Mononuclear cell (primary cell): ENCODE results near the gene TUBD1. TPM values are rescaled to one million over a fixed set of nuclear protein-coding genes. Genes with fewer than 3 reads are reported as not detected.
"Not testable (repeated sequence)": the region's sequence is repeated elsewhere in the genome, so short reads cannot be mapped to it uniquely, and the experiment has no call there.

Experiments
- H3K27me3 ChIP-seq: 2 replicates; pipeline ENCODE4 v1.6.0; 2011; ENCODE audit warnings: low read length, control low read depth; ENCODE audit not compliant: insufficient read depth
- H3K4me1 ChIP-seq: 2 replicates; pipeline ENCODE4 v1.5.1; 2011; ENCODE audit warnings: mild to moderate bottlenecking, low read length, control low read depth; ENCODE audit not compliant: insufficient read depth
- H3K4me3 ChIP-seq: 2 replicates; pipeline ENCODE4 v1.5.1; 2011; ENCODE audit warnings: mild to moderate bottlenecking, low read length, moderate library complexity
- H3K9me3 ChIP-seq: 2 replicates; pipeline ENCODE4 v1.5.1; 2011; ENCODE audit warnings: low read depth, mild to moderate bottlenecking, control low read depth, low read length
- total RNA-seq: library from RNA; depleted of rRNA; stranded (reverse); fragments of >200 nt; gene quantifications from one replicate; pipeline ENCODE4 v1.2.3, GENCODE V29; 2012

Gene TUBD1
- total RNA-seq, 1 donor: 6.6 TPM

- no peaks in the 10 kb centered on the region for H3K27me3 ChIP-seq
- no peaks in the 10 kb centered on the region for H3K9me3 ChIP-seq
- peaks cover 45% of the 10 kb centered on the region for H3K4me1 ChIP-seq
- H3K4me3 ChIP-seq: no peak overlapping the region
These were observed 49.7 kb downstream of the TUBD1 start for GRCh38 chr17:59842901-59843652.

- H3K4me3 ChIP-seq: peak overlapping the region; percentile 96
- not testable (repeated sequence) for H3K27me3 ChIP-seq, H3K9me3 ChIP-seq
- peaks cover 38% of the 10 kb centered on the region for H3K4me1 ChIP-seq
These were observed 50.9 kb downstream of the TUBD1 start for GRCh38 chr17:59841882-59842263.

DNA sequence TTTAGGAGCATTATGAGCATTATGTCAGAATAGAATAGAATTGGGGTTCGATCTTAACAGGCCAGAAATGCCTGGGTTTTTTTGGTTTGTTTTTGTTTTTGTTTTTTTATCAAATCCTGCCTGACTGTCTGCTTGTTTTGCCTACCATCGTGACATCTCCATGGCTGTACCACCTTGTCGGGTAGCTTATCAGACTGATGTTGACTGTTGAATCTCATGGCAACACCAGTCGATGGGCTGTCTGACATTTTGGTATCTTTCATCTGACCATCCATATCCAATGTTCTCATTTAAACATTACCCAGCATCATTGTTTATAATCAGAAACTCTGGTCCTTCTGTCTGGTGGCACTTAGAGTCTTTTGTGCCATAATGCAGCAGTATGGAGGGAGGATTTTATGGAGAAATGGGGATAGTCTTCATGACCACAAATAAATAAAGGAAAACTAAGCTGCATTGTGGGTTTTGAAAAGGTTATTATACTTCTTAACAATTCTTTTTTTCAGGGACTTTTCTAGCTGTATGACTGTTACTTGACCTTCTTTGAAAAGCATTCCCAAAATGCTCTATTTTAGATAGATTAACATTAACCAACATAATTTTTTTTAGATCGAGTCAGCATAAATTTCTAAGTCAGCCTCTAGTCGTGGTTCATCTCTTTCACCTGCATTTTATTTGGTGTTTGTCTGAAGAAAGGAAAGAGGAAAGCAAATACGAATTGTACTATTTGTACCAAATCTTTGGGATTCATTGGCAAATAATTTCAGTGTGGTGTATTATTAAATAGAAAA is 51.5 kb downstream of the TUBD1 start:
- not testable (repeated sequence) for H3K27me3 ChIP-seq, H3K9me3 ChIP-seq
- H3K4me1 ChIP-seq: peaks cover 38% of the 10 kb centered on the region
- H3K4me3 ChIP-seq: peak overlapping the region; percentile 96

DNA sequence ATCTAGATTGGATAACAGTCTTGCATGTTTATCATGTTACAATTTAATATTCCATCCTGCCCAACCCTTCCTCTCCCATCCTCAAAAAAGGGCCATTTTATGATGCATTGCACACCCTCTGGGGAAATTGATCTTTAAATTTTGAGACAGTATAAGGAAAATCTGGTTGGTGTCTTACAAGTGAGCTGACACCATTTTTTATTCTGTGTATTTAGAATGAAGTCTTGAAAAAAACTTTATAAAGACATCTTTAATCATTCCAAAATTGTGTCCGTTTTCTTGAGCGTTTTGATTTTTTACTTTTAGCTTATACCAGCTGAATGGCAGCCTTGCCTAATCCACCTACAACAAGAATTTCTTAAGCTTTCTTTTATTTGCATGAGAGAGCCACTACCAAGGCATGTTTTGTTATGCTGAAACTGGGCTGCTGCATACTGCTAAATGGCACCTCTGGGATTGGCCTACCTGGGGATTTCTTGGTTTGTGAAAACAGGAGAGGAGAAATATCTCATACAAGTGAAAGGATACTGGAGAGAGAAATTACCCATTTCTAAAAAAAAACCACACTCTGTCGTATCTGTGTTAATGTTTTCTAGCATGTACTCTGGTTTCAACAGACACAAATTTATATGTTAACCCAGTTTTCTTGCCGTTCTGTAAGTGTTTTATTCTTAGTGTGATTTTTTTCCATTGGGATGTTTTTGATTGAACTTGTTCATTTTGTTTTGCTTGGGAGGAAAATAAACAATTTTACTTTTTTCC is 52.2 kb downstream of the TUBD1 start:
- peaks cover 33% of the 10 kb centered on the region for H3K4me1 ChIP-seq
- H3K4me3 ChIP-seq: peak overlapping the region; percentile 96
- no peaks in the 10 kb centered on the region for H3K27me3 ChIP-seq

GRCh38 chr17:59839651-59840328 is 53.0 kb downstream of the TUBD1 start:
- no peaks in the 10 kb centered on the region for H3K9me3 ChIP-seq
- peak overlapping the region; percentile 96 for H3K4me3 ChIP-seq
- H3K4me1 ChIP-seq: peaks cover 27% of the 10 kb centered on the region
- H3K27me3 ChIP-seq: no peaks in the 10 kb centered on the region

More for the DNA sequence above, 52.2 kb downstream of the TUBD1 start:
- no peaks in the 10 kb centered on the region for H3K9me3 ChIP-seq

DNA sequence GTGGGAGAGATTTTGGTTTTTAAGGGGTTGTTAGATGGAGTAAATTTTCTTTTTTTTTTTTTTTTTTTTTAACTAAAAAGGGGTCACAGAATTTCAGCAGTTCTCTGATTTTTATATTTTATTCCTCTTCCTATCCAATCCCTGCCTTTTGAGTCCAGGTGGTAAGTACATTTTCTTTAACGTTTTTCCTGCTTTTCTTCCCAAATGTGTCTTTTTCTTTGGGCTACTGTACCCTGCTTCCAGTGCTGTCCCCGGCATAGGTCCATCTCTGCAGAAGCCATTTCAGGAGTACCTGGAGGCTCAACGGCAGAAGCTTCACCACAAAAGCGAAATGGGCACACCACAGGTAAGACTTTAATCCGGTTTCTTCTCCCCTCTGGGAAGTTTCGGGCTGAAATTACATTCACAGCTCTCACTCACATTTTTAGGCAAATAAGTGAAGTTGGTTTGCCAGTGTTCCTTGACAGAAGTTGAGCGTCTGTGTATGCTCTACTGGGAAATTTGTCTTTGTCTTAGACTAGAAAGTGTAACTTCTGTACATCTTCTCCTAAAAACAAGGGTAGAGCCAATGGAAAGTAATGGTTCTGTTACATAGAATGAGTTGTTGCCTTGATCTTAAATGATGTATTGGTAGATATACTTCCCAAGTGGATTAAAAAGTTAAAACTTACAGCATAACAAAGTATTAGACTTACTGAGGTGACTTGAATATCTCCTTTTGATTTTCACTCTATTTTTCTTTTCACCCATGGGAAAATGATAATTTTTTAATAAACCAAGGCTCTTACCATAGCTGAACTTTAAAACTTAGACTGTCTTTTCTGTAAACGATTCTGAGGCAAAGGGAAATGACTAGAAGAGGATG is 54.5 kb downstream of the TUBD1 start:
- Histone ChIP-seq H3K9me3 (no peaks in the 10 kb centered on the region), H3K4me1 (peaks cover 14% of the 10 kb centered on the region), H3K27me3 (no peaks in the 10 kb centered on the region), H3K4me3 (peak overlapping the region; percentile 96)

DNA sequence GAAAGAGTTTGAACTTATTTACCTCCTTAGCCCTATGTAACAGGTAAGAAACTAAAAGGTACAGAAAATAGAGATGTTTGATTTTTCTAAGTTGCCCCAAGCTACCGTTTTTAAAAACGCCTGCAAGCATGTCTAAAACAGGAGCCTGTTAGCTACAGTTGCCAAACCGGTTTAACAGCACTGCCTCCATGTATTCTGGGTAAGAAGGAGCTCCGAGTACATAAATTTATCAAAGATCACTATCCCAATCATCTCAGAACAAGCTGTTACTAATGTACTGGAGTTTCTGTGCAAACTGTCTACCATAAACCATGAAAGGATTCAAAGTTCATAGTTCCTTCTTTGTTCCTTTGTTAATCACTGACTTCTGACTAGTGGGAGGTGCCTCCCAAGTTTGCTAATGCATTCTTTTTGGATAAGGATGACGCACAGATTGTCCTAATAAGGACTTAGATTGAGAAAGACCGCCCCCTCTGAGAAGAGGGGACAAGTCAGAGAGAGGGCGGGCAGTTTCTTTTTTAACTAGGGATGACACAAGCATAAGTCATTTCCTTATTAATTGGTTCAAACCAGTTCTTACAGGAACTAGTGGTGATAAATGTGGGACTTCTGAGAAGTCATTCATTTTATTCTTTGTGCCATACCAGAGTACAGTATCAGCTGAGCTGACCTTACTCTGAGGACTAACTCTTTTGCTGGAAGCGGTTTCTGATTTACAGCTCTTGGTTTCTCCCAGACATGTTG is 55.3 kb downstream of the TUBD1 start:
- Histone ChIP-seq H3K27me3 (no peaks in the 10 kb centered on the region), H3K4me3 (peak overlapping the region; percentile 96), H3K4me1 (peaks cover 19% of the 10 kb centered on the region), H3K9me3 (no peaks in the 10 kb centered on the region)

DNA sequence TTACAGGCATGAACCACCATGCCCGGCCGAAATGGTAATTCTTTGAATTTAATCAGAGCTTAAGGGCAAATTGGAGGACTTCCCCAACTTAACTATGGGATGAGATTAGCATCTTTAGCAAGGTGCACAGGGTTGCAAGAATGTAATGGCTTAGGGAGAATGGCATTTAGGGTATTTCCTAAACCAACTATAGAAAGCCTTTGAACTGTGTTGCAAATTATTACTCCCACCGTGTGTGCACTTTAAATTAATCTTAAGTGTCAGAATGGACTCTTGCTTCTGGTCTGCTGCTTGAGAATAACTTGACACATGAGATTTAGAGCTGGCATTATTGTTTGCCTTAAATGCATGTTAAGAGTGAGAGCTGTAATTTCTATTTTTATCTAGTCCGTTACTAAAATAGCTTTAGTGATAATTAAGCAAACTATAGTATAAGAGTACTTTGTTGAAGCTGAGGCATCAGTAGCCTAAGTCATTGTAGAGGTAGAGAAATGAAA is 59.8 kb downstream of the TUBD1 start:
- H3K4me1 ChIP-seq: peaks cover 53% of the 10 kb centered on the region
- H3K9me3 ChIP-seq: no peaks in the 10 kb centered on the region
- no peak overlapping the region for H3K4me3 ChIP-seq
- H3K27me3 ChIP-seq: no peaks in the 10 kb centered on the region

GRCh38 chr17:59830846-59831486 is 61.8 kb downstream of the TUBD1 start:
- H3K4me1 ChIP-seq: peaks cover 57% of the 10 kb centered on the region
- no peaks in the 10 kb centered on the region for H3K27me3 ChIP-seq
- H3K4me3 ChIP-seq: no peak overlapping the region
- H3K9me3 ChIP-seq: no peaks in the 10 kb centered on the region

DNA sequence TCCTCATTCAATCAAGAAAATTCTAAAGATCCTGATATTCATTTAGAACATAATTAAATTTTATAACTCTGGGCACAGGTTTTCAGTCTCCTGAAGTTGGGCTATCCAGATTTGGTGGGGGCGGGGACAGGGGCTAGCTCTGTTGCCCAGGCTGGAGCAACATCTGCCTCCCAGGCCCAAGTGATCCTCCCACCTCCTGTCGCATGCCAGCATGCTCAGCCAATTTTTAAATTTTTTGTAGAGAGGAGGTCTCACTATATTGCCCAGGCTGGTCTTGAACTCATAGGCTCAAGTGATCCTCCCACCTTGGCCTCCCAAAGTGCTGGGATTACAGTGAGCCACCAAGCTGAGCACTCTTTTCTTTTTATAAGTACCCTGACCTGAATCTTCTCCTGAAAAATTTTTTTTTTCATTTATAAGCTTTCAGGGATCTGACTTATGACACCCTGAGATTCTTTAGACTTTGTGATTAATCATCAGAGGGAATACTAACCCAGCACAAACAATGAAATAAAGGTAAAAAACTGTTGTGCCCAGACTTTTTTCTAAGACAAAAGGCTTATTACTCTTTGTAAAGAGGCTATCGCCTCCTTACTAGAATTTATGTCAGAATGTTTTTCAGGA is 62.6 kb downstream of the TUBD1 start:
- H3K4me1 ChIP-seq: peaks cover 62% of the 10 kb centered on the region
- H3K27me3 ChIP-seq: no peaks in the 10 kb centered on the region
- H3K4me3 ChIP-seq: no peak overlapping the region
- no peaks in the 10 kb centered on the region for H3K9me3 ChIP-seq

DNA sequence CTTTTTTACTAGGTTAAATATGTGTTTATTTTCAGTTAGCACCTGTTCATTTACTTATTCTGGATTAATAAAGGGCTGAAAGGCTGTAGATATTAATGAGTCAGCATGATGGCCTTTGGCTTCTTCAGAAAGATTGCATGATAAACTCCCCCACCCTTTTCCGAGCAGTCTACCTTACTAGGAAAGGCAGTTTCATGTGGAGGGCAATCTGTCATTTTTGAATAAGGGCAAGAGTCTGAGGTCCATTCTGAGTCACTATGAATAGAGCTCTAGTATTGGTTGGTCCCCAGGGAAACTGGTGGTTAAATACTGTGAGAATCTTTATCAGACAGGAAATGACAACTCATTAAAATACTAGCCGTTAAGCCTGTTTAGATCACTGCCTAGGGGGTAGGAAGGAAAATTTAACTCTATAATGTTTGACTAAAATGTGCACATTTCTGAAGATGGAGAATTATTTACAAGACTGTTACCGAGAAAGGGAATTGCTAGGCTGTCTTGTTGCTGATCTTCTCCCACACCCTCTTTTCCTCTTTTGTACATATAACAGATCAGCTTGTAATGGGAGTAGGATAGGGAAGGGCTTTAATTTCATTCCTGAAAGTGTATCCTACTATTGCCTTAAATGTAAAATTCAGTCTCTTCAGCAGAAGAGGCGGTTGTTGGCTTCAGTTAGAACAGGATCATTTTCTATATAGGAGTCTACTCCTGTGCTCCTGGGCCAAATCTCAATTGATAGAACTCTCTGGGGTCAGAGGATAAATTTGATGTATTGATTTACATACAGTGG is 63.3 kb downstream of the TUBD1 start:
- Histone ChIP-seq H3K9me3 (no peaks in the 10 kb centered on the region), H3K4me3 (no peak overlapping the region), H3K4me1 (peaks cover 62% of the 10 kb centered on the region), H3K27me3 (no peaks in the 10 kb centered on the region)

DNA sequence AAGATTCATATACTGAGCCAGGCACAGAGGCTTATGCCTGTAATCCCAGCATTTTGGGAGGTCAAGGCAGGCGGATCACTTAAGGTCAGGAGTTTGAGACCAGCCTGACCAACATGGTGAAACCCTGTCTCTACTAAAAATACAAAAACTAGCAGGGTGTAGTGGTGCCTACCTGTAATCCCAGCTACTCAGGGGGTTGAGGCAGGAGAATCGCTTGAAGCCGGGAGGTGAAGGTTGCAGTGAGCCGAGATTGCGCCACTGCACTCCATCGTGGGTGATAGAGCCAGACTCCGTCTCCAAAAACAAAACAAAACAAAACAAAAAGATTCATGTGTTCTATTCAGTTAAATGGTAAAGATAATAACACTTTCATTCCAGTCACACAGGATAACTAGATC is 63.9 kb downstream of the TUBD1 start:
- H3K9me3 ChIP-seq, H3K4me3 ChIP-seq, H3K27me3 ChIP-seq: not testable (repeated sequence)
- peaks cover 62% of the 10 kb centered on the region for H3K4me1 ChIP-seq
